ENCODE data around the gene FAH. TPM values are rescaled to one million over a fixed set of nuclear protein-coding genes. Genes with fewer than 3 reads are reported as not detected.
A peak's percentile ranks its signal among the peaks of the same experiment; 100 is the strongest.

The FAH gene
- 78.8 and 81.4 TPM in 2 replicates for total RNA-seq

GRCh38 chr15:80152896-80153876, at the start of gene FAH:
FAH (plus strand) TSS chr15:80152999; CDS start chr15:80153055, 56 bp downstream.
- peak within 1 kb of the TSS; percentile 90 for H3K4me3 Mint-ChIP-seq
- peaks cover 12% of the 10 kb centered on the region for H3K36me3 Mint-ChIP-seq (ENCODE audit: low read depth)
- peak within 1 kb of the TSS; percentile 95 for H3K27ac Mint-ChIP-seq
- peaks cover 35% of the 10 kb centered on the region for H3K4me1 Mint-ChIP-seq (ENCODE audit: low read depth)
- H3K9me3 Mint-ChIP-seq: no peaks in the 10 kb centered on the region
- DNase-seq (ENCODE audit: low spot score): peak; percentile 41
- intact Hi-C loops (cut with micrococcal nuclease): loop anchor here (1.0 to 10.0 kb wide), 11 partner anchors 7 to 1280 kb away; partner anchors contain the start of genes BCL2A1, MESD, MORF4L1 and MTHFS
- H3K27me3 Mint-ChIP-seq (ENCODE audit: insufficient read depth): peaks cover 15% of the 10 kb centered on the region

DNA sequence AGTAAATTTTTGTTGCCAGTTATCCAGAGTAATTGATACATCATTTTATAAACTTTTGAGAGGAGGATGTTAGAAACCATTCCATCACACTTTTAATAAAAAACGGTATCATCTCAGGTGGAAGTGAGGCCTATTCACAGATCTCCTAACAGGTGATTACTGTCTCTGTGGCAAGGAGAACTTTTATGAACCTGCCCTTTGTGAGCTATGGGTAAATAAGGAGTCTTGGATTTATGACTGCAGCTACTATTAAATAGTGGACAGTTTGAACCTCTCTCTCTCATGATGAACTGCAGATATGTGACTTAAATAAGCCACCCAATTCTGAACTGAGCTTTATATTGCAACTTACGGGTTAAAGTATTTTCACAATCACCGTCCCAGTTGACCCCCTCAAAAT, 47.6 kb upstream of the FAH start:
- Mint-ChIP-seq H3K4me1 (ENCODE audit: low read depth) (peaks cover 26% of the 10 kb centered on the region), H3K4me3 (no peak overlapping the region), H3K36me3 (ENCODE audit: low read depth) (peaks cover 8% of the 10 kb centered on the region), H3K27me3 (ENCODE audit: insufficient read depth) (no peaks in the 10 kb centered on the region), H3K27ac (no peak overlapping the region), H3K9me3 (no peaks in the 10 kb centered on the region)
- DNase-seq (ENCODE audit: low spot score): no peak
- intact Hi-C loops (cut with micrococcal nuclease): no loop called here

- Mint-ChIP-seq H3K9me3 (no peaks in the 10 kb centered on the region), H3K27me3 (ENCODE audit: insufficient read depth) (no peaks in the 10 kb centered on the region), H3K4me1 (ENCODE audit: low read depth) (peaks cover 26% of the 10 kb centered on the region), H3K4me3 (no peak overlapping the region), H3K36me3 (ENCODE audit: low read depth) (peaks cover 8% of the 10 kb centered on the region), H3K27ac (no peak overlapping the region)
- no peak for DNase-seq (ENCODE audit: low spot score)
- intact Hi-C loops (cut with micrococcal nuclease): no loop called here
These were observed 47.2 kb upstream of the FAH start for GRCh38 chr15:80105595-80105994.

DNA sequence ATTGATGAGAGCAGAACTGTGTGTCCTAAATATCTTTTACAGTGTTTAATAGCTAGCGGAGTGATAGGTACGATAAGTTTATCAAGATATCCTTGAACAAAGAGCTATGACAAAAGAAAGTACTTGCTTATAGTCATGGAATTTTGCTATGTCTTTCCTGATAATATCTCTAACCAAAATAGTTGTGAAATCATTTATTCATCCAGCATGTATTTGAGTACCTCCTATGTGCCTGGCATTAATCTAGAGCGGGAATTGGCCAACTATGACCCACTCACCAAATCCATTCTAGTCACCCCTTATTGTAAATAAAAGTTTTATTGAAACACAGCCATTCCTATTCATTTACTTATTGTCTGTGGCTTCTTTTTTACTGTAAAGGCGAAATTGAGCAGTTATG, 46.7 kb upstream of the FAH start:
- no peak for DNase-seq (ENCODE audit: low spot score)
- no peaks in the 10 kb centered on the region for H3K9me3 Mint-ChIP-seq
- H3K27ac Mint-ChIP-seq: no peak overlapping the region
- H3K27me3 Mint-ChIP-seq (ENCODE audit: insufficient read depth): no peaks in the 10 kb centered on the region
- intact Hi-C loops (cut with micrococcal nuclease): no loop called here
- H3K36me3 Mint-ChIP-seq (ENCODE audit: low read depth): peaks cover 8% of the 10 kb centered on the region
- peaks cover 26% of the 10 kb centered on the region for H3K4me1 Mint-ChIP-seq (ENCODE audit: low read depth)
- no peak overlapping the region for H3K4me3 Mint-ChIP-seq

GRCh38 chr15:80107204-80107603, 45.6 kb upstream of the FAH start:
- Mint-ChIP-seq H3K4me1 (ENCODE audit: low read depth) (peaks cover 26% of the 10 kb centered on the region), H3K27me3 (ENCODE audit: insufficient read depth) (no peaks in the 10 kb centered on the region), H3K36me3 (ENCODE audit: low read depth) (peaks cover 6% of the 10 kb centered on the region), H3K4me3 (no peak overlapping the region), H3K27ac (no peak overlapping the region), H3K9me3 (no peaks in the 10 kb centered on the region)
- intact Hi-C loops (cut with micrococcal nuclease): no loop called here
- DNase-seq (ENCODE audit: low spot score): no peak

DNA sequence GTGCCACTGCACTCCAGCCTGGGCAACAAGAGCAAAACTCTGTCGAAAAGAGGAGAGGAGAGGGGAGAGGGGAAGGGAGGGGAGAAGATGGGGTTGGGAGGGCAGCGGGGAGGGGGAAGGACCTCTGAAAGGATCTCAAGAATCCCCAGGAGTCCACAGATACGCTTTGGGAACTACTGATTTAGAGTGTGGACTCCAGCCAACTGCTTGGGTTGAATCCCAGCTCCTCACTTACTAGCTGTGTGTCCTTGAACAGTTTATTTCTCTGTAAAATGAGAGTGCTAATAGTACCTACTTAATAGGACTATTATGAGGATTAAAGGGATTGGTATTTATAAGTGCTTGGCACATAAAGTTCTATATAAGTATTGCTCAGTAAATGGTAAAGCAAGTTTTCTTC, 45.0 kb upstream of the FAH start:
- Mint-ChIP-seq H3K4me1 (ENCODE audit: low read depth) (peaks cover 21% of the 10 kb centered on the region), H3K27ac (no peak overlapping the region), H3K4me3 (no peak overlapping the region), H3K36me3 (ENCODE audit: low read depth) (peaks cover 6% of the 10 kb centered on the region), H3K9me3 (no peaks in the 10 kb centered on the region), H3K27me3 (ENCODE audit: insufficient read depth) (no peaks in the 10 kb centered on the region)
- DNase-seq (ENCODE audit: low spot score): no peak
- intact Hi-C loops (cut with micrococcal nuclease): no loop called here

DNA sequence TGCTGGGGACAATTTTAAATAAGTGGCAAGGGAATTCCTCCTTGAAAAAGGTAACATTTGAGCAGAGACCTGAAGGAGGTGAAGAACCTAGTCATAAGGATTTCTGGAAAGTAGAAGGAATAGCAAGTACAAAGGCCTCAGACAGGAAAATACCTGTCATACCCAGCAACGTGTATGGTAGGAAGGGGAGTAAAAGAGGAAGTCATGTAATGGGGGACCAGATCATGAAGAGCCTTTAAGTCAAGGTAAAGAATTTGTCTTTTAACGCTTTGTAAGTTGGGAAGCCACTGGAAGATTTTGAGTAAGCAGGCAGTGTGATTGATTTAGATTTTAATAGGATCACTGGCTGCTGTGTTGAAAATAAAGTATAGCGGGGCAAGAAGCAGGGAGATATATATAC, 43.4 kb upstream of the FAH start:
- no peak for DNase-seq (ENCODE audit: low spot score)
- Mint-ChIP-seq H3K9me3 (no peaks in the 10 kb centered on the region), H3K27ac (no peak overlapping the region), H3K27me3 (ENCODE audit: insufficient read depth) (no peaks in the 10 kb centered on the region), H3K4me3 (no peak overlapping the region), H3K36me3 (ENCODE audit: low read depth) (peaks cover 3% of the 10 kb centered on the region), H3K4me1 (ENCODE audit: low read depth) (peaks cover 28% of the 10 kb centered on the region)
- intact Hi-C loops (cut with micrococcal nuclease): no loop called here

- no peak for DNase-seq (ENCODE audit: low spot score)
- Mint-ChIP-seq H3K4me1 (ENCODE audit: low read depth) (peaks cover 19% of the 10 kb centered on the region), H3K4me3 (no peak overlapping the region), H3K27ac (no peak overlapping the region), H3K9me3 (no peaks in the 10 kb centered on the region), H3K36me3 (ENCODE audit: low read depth) (peaks cover 2% of the 10 kb centered on the region), H3K27me3 (ENCODE audit: insufficient read depth) (no peaks in the 10 kb centered on the region)
- intact Hi-C loops (cut with micrococcal nuclease): no loop called here
These were observed 41.9 kb upstream of the FAH start for GRCh38 chr15:80110920-80111319.

DNA sequence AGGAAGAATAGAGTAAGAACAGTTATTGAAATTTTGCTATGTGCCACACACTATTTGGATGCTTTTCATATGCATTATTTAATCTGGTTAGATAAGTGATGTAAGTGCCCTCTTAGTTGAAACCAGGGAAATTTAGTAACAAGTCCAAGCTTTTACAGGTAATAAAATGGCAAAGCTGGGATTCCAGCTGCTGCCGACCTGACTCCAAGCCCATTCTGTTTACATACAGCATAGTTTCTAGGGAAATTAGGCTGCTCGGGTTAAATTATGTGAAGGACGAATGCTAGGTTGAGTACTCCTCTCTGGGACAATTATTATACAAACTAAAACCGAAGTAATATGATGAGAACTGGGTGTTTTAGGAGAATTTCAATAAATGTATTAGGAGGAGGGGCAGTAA, 38.7 kb upstream of the FAH start:
- intact Hi-C loops (cut with micrococcal nuclease): no loop called here
- peaks cover 15% of the 10 kb centered on the region for H3K4me1 Mint-ChIP-seq (ENCODE audit: low read depth)
- H3K36me3 Mint-ChIP-seq (ENCODE audit: low read depth): no peaks in the 10 kb centered on the region
- no peaks in the 10 kb centered on the region for H3K9me3 Mint-ChIP-seq
- no peak overlapping the region for H3K4me3 Mint-ChIP-seq
- H3K27me3 Mint-ChIP-seq (ENCODE audit: insufficient read depth): no peaks in the 10 kb centered on the region
- no peak overlapping the region for H3K27ac Mint-ChIP-seq
- no peak for DNase-seq (ENCODE audit: low spot score)

DNA sequence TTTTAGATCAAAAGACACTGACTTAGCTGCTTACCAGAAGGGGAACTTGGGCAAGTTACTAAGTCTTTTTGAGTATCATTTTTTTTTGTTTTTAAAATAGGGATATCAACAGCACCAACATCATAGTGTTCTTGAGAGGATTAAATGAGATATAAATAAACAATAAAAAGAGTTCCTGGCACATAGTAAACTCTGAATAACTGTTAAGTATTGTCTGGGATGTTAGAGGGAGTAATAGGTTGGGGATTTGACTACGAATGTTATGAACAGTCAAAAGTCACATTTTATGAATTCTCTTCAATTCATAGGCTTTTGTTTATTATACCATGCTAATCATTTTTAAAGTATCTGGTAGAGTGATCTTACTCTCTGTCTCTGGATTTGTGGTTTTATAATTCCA, 37.8 kb upstream of the FAH start:
- Mint-ChIP-seq H3K27me3 (ENCODE audit: insufficient read depth) (no peaks in the 10 kb centered on the region), H3K27ac (no peak overlapping the region), H3K4me1 (ENCODE audit: low read depth) (peaks cover 8% of the 10 kb centered on the region), H3K9me3 (no peaks in the 10 kb centered on the region), H3K4me3 (no peak overlapping the region), H3K36me3 (ENCODE audit: low read depth) (no peaks in the 10 kb centered on the region)
- DNase-seq (ENCODE audit: low spot score): no peak
- intact Hi-C loops (cut with micrococcal nuclease): no loop called here

DNA sequence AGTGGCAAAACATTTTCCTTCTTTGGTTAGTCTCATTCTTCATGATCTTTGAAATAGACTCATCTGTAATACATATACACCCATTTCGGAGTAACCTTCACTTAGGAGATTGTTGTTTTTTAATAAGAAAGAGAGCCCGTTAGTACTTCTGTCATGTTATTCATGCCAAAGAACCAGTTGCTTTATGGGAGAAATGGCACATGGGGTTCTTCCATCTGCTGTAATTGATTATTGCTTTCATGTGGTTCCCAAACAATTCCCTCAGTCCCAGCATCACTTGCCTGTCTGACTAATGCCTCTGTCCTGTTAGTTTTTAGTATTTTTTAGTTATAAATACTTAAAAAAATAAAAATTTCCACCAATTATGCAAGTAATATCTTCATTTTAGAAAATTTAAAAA, 33.8 kb upstream of the FAH start:
- intact Hi-C loops (cut with micrococcal nuclease): no loop called here
- Mint-ChIP-seq H3K27ac (no peak overlapping the region), H3K4me1 (ENCODE audit: low read depth) (peaks cover 5% of the 10 kb centered on the region)

DNA sequence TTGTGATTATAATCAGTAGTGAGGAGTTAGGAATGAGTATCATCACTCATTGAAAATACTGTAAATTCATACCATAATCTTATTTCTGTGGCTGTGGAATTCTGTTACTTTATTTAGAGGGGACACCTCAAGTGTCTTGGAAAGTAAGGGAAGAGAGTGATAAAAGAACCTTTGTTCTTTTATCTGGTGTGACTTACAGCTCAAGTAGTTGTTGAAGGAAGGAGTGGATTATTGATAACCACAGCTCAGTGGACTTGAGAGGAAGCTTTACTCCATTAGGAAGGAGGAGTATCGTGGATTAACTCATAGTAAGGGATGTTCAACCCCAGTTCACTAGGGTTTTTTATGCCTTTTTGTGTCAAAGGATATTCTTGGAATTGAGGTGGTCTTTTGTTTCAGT, 32.2 kb upstream of the FAH start:
- H3K9me3 Mint-ChIP-seq: no peaks in the 10 kb centered on the region
- intact Hi-C loops (cut with micrococcal nuclease): no loop called here
- H3K27ac Mint-ChIP-seq: no peak overlapping the region

More for the DNA sequence above, 33.8 kb upstream of the FAH start:
- Mint-ChIP-seq H3K4me3 (no peak overlapping the region), H3K9me3 (no peaks in the 10 kb centered on the region), H3K27me3 (ENCODE audit: insufficient read depth) (no peaks in the 10 kb centered on the region), H3K36me3 (ENCODE audit: low read depth) (peaks cover 13% of the 10 kb centered on the region)
- no peak for DNase-seq (ENCODE audit: low spot score)

GRCh38 chr15:80121546-80121945, 31.3 kb upstream of the FAH start:
- Mint-ChIP-seq H3K36me3 (ENCODE audit: low read depth) (peaks cover 19% of the 10 kb centered on the region), H3K27ac (no peak overlapping the region), H3K27me3 (ENCODE audit: insufficient read depth) (no peaks in the 10 kb centered on the region), H3K4me3 (no peak overlapping the region), H3K9me3 (no peaks in the 10 kb centered on the region), H3K4me1 (ENCODE audit: low read depth) (peaks cover 13% of the 10 kb centered on the region)
- no peak for DNase-seq (ENCODE audit: low spot score)
- intact Hi-C loops (cut with micrococcal nuclease): no loop called here

More for the DNA sequence above, 32.2 kb upstream of the FAH start:
- Mint-ChIP-seq H3K36me3 (ENCODE audit: low read depth) (peaks cover 13% of the 10 kb centered on the region), H3K4me3 (no peak overlapping the region), H3K4me1 (ENCODE audit: low read depth) (peaks cover 4% of the 10 kb centered on the region), H3K27me3 (ENCODE audit: insufficient read depth) (no peaks in the 10 kb centered on the region)
- no peak for DNase-seq (ENCODE audit: low spot score)
